GM19452 (cell line): ENCODE data around the gene KLC3.
"Not testable (repeated sequence)": the region's sequence is repeated elsewhere in the genome, so short reads cannot be mapped to it uniquely, and the experiment has no call there.

Experiments
- ATAC-seq: cut with Tn5 transposase; IDR thresholded peaks from one replicate; pipeline ENCODE4 v1.9.1; 2021; ENCODE audit not compliant: unreplicated experiment

KLC3 gene

GRCh38 chr19:45315304-45315703, 25.2 kb upstream of the KLC3 start:
- no peak for ATAC-seq

GRCh38 chr19:45320997-45321775, 19.4 kb upstream of the KLC3 start:
- ATAC-seq, result no peak

- ATAC-seq, result no peak
Measured at GRCh38 chr19:45321848-45322247, 18.7 kb upstream of the KLC3 start.

GRCh38 chr19:45322311-45322710, 18.2 kb upstream of the KLC3 start:
- ATAC-seq, result no peak

- no peak for ATAC-seq
Measured at GRCh38 chr19:45322744-45323281, 17.7 kb upstream of the KLC3 start, which contains the start of gene CKM. TSS of gene CKM (minus strand) at chr19:45322875. CDS start at chr19:45319713, 3,162 bp downstream.

- ATAC-seq, result no peak
Measured at GRCh38 chr19:45323671-45324081, 16.9 kb upstream of the KLC3 start.

GRCh38 chr19:45324349-45324907, 16.1 kb upstream of the KLC3 start:
- no peak for ATAC-seq

GRCh38 chr19:45327404-45328143, 13.0 kb upstream of the KLC3 start:
- ATAC-seq, result no peak

- no peak for ATAC-seq
Measured at GRCh38 chr19:45331411-45331810, 9.1 kb upstream of the KLC3 start.

- no peak for ATAC-seq
Measured at GRCh38 chr19:45333609-45334303, 6.8 kb upstream of the KLC3 start.

- not testable (repeated sequence) for ATAC-seq
Measured at GRCh38 chr19:45334881-45335280, 5.7 kb upstream of the KLC3 start.

GRCh38 chr19:45336696-45337251, 3.8 kb upstream of the KLC3 start:
- no peak for ATAC-seq

GRCh38 chr19:45339629-45340028, 921 bp upstream of the KLC3 start:
- no peak for ATAC-seq

- ATAC-seq, result no peak
Measured at GRCh38 chr19:45340899-45341453, 426 bp downstream of the KLC3 start.

- ATAC-seq, result no peak
Measured at GRCh38 chr19:45342911-45343310, 2.4 kb downstream of the KLC3 start.

- ATAC-seq, result no peak
Measured at GRCh38 chr19:45344621-45345505, 4.3 kb downstream of the KLC3 start.

- ATAC-seq, result no peak
Measured at GRCh38 chr19:45345506-45345860, 4.9 kb downstream of the KLC3 start.

GRCh38 chr19:45346449-45346848, 5.9 kb downstream of the KLC3 start:
- no peak for ATAC-seq

- ATAC-seq, result no peak
Measured at GRCh38 chr19:45347570-45348366, 7.2 kb downstream of the KLC3 start.
